ENCODE results near the gene ASB2.
A peak's percentile ranks its signal among the peaks of the same experiment; 100 is the strongest.

ASB2 gene

DNA sequence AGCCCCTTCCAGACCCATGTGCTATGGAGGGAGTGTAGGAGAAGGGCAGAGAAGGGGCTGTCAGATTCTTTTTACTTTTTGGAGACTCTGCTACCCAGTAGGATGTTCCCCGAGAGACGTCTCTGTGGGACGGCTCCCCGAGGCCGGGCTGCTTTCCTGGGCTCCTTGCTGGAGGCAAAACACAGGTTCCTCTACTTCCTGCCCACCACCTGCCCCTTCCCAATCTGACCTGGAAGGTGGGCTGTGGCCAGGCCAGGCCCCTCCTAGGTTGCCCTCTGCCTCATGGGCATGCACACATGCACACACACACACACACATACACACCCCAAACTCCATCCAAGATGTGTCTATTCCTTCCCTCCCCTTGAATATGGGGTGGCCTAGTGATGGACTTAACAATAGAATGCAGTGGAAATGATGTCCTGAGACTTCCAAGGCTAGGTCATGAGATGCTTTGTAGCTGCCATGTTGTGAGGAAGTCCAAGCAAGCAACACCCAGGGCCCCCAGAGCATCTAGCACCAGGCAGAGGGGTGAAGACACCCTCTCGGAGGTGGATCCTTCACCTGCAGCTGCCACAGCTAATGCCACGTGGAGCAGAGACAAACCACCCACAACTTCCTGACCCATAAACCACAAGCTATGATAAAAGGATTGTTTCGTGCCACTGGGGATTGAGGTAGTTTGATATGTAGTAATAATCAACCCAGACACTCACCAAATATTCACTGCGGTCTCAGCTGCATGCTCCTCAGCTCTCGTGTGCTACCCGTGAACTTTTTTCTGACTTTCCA lies 1.6 kb upstream of the ASB2 start:
- no peak for DNase-seq

DNA sequence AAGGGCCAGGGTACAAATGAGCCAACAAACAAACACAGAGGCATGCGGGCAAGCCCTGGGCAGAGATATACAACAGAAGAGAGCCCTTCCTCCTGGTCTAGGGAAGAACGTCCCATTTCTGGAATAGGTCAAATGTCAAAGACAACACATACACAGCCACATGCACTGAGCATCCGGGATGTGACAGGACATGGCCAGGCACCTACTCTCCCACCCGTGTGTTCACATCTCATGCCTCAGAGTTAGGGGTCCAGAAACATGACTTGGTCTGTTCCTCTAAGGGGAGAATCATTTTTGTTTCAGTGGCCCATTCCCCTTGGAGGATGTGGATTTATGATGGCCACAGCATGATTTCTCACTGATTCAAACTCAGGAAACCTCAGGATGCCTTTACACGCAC lies 801 bp upstream of the ASB2 start:
- DNase-seq, result no peak

DNA sequence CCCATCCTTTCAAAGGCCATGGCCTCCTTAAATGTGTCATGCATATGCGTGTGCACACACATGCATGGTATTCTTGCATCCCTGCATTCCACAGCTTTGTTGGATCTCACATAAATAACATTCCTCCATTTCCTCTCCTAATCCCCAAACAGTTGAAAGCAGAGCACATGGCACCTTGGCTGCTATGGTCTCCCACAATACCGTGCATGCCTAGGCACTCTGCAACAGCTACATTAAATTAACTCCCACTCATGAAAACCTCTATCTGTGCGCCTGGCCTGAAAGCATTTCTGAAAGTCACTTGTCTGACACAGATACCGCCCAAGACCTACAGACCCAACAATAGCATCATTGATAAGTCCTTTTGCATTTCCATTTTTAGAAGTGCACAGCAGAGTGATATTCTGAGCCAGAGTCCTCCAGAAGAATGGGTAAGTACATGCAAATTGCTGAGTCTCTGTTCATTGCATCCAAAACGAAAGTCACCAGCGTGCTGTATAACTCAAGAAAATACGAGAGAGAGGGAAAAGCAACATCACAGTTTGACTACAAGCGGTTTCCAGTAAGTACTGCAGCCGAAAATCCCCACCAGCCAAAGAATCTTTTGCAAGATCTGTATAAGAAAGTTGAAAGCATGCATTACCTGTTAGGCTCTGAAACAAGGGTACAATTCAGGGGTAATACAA lies 436 bp downstream of the ASB2 start:
- no peak for DNase-seq

DNA sequence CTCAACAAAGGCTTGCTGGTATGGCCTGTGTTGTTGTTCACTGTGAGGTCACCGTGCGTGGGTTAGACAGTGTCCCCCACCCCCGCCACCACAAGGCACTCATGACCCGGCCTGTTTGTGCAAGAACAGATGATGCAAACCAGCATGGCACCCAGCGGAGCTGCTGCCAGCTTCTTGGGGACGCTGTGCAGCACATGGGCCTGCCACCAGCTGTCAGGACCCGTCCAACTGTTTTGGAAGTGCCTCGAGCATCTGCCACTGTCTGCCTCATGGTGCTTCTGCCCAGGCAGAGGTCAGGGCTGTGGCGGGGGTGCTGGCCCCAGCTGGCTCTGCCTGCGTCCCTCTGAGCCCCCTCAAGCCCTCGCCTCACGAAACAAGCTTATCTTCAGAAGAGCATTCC lies 1.5 kb downstream of the ASB2 start:
- no peak for DNase-seq

DNA sequence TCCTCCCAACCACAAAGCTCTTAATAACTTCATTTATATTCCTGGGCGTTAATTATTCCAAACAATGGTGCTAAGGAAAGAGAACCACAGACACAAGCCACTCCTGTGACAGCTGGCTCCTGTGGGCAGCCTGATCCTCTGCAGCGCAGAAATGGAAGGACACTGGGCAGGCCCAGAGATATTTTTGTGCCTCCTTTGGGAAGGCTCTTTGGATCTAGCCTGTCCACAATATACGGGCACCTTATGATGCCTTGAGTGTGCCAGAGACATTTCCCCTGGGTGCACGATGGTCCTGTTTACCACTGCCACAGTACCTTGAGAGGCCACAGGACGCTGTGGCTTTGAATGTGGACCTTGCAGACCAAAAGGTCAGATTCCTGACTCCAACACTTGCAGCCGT lies 2.1 kb downstream of the ASB2 start:
- DNase-seq, result no peak

DNA sequence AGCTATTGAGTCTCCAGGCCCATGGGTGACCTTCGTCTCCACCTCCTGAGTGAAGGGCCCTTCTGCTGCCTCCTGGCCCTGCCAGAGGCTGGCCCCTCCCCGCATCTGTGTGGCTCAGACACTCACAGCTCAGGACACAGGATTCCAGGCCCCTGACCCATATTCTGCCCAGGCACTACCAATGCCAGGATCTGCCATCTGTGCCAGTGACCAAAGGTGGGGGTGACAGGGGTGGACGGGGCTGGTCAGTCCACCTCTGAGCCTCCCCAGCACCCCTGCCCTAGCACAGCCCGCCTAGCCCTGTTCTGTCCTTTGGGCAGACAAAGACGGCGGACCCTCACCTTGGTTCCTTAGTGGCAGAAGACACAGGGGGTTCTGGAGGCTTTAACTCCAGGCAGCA lies 2.8 kb downstream of the ASB2 start:
- no peak for DNase-seq

DNA sequence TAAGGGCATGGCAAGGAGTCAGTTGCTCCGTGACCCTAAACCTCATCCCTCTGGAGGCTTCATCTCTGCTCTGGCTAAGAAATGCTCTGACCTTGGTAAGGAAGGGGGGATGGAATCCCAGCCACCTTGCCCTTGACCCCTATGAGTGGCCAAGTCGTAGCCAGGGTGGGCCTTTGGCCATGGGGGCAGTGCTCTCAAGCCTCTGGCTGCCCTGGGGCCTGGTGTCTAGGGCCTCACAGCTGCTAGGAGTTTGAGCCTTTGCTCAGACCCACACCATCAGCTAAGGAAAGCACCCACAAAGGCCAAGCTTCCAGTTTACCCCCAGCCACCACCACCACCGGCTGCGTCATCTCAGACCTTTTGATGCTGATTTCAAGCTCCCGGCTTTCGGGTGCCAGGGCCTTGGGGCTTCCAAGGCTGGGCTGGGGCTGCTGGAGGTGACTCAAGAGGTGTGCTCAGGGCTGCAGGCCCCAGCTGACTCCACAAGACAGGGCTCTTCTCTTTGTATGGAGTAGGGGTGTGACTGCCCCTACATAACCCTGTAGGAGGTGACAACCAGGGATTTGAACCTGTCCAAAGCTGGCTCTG lies 3.7 kb downstream of the ASB2 start:
- DNase-seq, result no peak

DNA sequence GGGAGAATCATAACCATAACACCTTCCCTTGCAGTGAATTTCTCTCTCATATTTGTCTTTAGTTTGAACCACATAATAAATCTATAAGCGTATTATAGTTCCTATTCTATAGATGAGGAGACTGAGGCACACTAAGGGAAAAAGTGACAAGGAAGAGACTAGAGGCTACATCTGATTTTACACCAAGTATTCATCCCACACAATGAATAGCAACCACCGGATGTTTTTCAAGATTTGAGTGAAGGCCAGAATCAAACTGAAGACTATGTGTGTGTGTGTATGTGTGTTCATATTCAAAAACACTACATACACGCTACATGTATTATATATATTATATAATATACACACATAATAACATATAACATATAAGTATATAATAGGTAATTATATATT lies 4.7 kb downstream of the ASB2 start:
- DNase-seq, result no peak

DNA sequence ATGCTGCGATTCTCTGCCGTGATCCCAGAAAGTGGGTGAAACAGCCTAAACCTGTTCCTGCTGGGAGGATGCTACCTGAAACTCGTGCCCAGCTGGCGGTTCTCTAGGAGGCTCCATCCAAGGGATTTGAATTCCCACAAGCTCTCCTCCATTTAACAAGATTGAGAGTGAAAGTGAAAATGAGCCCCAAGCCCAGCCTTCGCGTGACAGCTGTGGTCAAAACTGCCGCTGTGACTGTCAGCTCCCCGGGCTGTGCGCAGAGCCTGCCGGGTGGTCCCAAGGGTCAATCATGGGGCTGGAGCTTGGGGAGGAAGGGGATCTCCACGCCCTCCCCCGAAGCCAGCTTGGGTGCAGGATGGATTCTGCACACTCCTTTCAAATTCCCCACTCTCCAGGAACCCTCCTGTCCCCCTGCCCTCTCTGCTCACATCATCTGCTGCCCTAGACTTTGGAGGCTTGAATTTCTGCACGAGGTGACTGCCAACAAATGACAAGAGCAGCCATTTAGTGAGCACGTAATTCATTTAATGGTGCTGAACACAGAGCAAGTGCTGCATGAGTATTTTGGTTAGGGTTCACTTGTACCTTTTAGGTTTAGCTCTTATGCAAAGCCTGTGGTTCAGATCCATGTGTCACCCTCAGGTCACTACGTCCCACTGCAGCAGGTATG lies 5.3 kb downstream of the ASB2 start:
- no peak for DNase-seq

DNA sequence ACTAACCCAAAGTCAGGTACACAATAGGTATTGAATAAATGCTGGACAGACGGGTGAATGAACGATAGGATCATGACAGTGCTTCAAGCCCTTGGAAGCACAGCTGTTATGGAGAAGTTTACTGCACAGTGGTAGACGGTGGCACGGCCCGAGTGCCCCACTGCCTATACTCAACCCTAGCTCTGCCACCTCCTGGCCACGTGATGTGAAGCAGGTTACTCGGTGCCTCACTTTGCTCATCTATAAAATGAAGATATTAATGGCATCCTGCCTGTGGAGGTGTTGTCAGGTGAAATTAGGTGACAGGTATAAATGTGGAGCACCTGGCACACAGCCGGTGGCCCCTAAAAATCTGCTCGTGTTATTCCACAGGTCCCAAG lies 5.8 kb downstream of the ASB2 start:
- peak; percentile 7 for DNase-seq

DNA sequence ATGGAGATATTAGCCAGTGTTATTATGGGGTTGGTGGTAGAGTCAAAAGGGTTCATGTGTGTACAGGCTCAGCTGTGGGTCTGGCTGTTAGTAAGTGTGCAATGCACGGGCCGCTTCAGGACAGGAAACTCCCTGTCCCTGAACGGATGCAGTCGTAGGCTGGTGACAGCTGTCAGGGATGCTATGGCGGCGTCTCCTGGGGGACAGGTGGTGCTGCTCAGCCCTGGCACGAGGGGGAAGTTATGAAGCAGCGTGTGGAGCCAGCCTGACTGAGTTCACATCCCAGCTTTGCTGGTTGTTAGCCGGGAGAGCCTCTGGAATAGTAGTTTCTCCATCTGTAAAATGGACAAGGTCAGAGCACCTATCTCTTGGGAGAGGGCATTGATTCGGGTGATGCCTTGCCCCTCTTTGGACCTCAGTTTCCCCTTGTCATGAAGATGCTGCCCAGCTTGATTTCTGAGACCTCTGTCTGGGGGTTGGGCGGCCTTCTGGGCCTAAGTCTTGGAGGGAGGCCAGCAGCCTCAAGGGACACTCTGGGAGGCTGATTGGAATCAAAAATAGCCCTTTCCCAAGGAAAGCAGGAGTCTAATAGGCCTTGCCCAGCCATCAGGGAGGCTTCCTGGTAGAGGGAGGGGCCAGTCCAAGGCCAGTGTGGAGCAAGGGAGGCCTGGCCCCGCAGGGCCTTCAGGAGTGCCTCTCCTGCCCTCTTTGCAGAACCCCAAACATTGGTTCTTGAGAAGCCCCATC lies 7.1 kb downstream of the ASB2 start:
- no peak for DNase-seq

DNA sequence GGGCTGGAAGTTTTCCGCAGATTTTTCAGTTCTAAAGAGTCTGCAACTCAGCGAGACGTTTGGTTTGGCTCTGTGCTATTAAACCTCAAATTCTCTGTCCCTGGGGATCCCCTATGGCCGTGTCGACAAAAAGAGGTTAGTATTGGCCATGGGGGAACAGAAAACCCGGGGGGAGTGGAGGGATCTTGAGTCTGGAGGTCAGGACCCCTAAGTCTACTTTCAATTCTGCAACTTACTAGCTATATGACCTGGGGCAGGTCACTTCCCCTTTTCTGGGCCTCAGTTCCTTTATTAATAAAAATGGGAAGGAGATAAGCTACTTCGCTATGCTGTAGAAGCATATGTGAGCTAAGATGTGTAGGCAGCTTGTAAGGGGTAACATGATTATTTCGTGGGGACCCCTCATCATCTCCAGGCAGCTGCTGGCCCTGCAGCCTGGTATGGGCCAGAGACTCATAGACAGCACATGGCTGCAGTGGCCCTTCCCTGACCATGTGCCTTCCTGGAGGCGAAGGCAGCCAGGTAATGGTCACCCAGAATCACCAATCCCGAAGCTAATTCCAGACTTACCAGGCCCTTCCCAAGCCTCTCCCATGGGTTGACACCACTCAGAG lies 8.6 kb downstream of the ASB2 start:
- DNase-seq, result no peak

DNA sequence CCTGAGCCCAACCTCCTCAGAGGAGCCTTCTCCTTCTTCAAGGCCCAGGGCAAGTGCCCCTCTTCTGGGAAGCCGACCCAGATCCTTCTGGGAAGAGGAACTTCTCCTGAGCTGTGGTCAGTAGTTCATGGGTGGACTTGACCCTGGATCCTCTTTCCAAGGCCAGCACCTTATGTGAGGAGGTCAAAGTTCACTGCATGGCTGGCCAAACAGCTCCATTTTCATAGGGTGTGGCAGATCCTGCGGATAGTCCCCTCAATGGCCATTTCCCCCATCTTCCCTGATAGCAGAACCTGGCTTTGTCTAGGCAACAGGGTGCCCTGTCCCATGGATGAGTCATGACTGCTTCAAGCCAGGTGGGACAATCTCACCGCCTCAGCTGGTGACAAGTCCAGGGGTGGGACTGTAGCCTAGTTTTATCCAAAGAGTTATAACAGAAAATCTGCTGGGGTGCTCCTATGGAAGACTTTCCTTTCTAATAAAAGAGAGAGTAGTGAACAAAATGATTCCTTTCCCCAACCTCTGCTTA lies 10.4 kb downstream of the ASB2 start:
- no peak for DNase-seq

DNA sequence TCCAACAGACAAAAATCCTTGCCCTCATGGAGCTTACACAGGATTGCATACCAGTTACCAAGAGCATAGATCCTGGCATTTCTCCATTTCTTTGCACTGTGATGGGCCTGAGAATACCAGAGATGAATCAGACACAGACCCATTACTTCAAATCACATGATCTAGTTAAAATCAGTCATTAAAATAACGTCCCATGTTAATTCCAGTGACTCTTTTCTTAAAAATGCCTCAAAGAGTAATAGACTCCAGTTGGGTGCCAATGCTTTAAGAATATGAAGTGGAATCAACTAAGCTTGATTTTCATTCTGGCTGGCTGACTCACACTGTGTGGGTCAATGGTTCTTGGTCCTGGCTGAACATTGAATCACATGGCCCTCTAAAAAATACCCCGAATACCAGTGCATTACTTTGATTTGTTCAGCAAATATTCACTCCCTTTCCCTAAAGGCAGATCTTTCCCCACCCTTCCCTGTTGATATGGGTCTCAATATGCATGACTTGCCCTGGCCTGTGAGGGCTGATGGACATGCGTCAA lies 11.0 kb downstream of the ASB2 start:
- DNase-seq, result no peak

DNA sequence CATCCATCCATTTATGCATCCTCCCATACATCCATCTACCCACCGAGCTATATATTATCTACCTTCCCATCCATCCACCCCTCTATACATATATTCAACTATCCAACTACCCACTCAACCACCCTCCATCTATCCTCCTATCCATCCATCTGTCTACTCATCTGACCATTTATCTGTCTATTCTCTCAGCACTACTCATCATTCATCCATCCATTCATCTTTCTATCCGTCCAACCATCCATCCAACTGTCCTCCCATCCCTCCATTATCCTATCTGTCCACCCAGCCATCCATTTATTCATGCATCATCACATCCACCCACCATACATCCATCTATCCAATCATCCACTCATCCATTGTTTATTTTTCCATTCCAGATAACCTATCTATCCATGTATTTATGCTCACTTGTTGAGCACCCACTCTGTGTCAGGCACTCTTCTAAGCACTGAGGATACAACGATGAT lies 11.5 kb downstream of the ASB2 start:
- no peak for DNase-seq

DNA sequence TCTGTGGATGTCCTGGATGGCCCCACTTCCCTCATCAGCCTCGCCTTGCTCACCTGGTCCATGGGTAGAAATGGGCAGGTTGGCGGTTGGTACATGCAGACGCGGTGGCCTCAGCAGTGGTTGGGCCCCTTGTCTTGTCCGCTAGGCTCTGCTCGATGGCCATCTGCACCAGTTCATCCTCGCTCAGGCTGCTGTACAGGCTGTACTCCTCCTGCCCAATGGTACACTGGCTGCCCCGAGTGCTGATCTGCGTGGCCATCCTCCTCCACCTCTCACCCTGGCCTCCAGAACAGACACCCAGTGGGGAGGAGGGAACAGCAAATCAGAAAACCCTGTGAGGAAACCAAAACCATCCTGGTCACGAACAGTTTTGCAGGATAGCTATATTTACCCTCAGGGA lies 12.1 kb downstream of the ASB2 start:
- DNase-seq, result no peak

DNA sequence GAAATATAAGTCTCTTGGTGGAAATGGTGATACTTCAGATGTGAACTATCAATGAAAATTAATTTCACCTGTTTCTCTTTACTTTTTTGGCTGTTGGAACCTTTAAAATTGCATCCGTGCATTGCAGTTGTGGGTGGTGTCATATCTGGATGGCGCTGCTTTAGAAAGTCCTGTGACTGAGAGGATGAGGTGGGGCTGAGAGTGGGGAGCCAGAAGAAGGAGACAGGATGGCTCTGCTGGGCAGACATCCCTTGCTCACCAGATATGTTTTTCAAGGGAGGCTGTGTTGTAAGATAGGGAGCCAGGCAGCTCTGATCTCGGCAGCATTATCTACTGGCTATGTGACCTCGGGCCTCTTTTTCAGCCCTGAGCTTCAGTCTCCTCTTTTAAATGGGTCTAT lies 12.7 kb downstream of the ASB2 start:
- no peak for DNase-seq

DNA sequence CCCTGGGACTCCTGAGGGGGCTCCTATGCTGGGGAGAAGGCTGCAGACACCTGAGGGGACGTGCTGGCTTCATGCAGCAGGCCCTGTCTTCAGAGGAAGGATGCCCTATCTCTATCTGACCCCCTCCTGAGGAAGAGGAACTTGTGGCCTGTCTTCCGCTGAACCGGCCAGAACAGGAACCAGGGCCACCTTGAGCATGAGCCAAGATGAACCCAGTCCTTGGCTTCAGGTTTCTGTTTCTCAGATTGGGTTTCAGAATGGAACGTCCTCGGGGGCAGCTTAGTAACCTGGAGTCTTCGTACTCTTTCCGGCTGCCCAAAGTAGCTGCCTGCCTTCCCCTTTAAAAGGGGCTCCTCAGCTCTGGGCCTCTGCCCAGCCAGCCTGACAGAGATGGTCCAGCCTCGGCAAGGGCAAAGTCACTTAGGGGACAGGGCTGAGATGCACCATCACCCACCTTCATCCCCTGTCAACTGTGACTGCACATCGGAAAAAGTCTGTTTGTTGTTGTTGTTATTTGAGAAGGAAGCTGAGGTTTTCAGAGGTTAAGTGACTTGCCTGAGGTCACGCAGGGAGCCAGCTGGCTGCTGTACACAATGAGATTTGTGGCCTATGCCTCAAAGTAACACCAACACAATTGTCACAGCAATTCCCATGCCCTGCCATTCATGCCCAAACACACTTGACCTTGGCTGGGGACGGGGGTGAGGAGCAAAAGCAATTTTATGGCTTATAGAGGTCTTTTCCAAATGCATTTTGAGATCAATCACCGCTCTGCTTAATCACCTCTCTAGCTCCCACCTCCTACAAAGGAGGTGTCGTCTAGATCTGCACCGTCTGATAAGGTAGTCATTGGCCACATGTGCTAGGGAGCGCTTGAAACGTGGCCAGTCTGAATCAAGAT lies 13.4 kb downstream of the ASB2 start:
- DNase-seq, result no peak

DNA sequence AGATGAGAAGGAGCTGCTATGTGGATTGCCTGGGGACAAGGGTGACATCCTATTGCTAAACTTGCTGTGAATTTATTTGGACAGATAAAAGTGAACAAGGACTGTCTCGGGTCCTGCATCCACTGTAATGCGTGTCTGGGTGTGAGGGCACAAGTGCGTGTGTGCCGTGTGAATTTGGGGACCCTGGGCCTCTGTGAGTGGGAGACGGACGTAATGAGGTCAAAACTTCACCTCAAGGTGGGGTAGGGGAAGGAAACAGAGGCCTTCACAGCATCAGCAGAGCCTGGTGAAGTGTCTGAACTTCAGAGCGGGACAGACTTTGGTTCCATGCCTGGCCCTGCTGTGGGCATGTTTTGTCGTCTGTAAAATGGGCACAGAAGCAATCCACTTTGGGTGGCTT lies 14.8 kb downstream of the ASB2 start:
- DNase-seq, result no peak

DNA sequence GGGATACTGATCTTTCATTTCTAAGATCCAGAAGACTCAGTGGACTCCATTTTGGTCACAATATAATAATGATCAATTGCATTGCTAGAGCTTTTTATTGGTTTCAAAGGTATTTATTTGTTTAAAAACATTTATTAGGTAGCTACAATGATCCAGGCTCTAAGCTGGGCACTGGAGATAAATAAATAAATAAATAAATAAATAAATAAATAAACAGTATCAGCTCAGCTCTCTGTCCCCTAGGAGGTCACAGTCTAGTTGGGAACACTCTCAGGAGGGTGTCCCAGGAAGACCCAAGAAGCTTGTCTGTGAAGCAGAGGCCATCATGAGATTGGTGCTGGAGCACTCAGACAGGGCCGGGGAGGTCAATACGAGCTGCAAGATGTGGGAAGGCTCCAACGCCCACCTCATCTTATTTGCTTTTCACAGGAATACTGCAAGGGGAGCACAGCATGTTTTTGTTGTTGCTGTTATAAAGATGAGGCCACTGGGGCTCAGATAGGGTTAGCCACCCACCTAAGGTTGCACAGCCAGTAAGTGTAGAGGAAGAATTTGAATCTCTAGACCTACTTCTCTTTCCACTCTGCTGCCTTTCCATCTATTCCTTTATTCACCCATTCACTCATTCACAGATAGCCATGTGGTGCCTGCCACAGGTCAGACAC lies 15.5 kb downstream of the ASB2 start:
- DNase-seq, result no peak
